A673 (cell line): ENCODE measurements around the gene RAET1E.
"Not testable (repeated sequence)": the region's sequence is repeated elsewhere in the genome, so short reads cannot be mapped to it uniquely, and the experiment has no call there.

Source experiments
- CTCF ChIP-seq: fragments of 300-800, 200-600 bp; sonication (generic); conservative IDR thresholded peaks from 2 replicates; pipeline ENCODE4 v1.5.1; 2017; ENCODE audit warnings: low read depth, mild to moderate bottlenecking, antibody characterized with exemption, low read length, moderate library complexity, mixed read lengths
- EZH2 ChIP-seq: fragments of 200-600 bp; sonication (generic); IDR thresholded peaks from 2 replicates; pipeline ENCODE4 v1.6.1; 2017; ENCODE audit warnings: borderline replicate concordance, low read depth, mild to moderate bottlenecking, mixed read lengths, antibody characterized with exemption, low read length; ENCODE audit not compliant: poor library complexity, severe bottlenecking

GRCh38 chr6:149947533-149947932 is 49.6 kb upstream of the RAET1E start:
- not testable (repeated sequence) for TF ChIP-seq CTCF, EZH2
